K562 (cell line): ENCODE measurements around the gene SNIP1. TPM values are rescaled to one million over a fixed set of nuclear protein-coding genes. Genes with fewer than 3 reads are reported as not detected.

Source experiments
- ATF4 ChIP-seq: fragments of 450-650 bp; formaldehyde crosslinking; IDR thresholded peaks from 2 replicates; pipeline ENCODE4 v1.4.0; 2022; ENCODE audit warnings: mild to moderate bottlenecking, moderate library complexity
- E2F4 ChIP-seq: sonication (generic); formaldehyde crosslinking; IDR thresholded peaks from 2 replicates; pipeline ENCODE4 v1.8.0; 2022; ENCODE audit warnings: mild to moderate bottlenecking, low read depth, missing genetic modification reagents
- GATA2 ChIP-seq: sonication (generic); formaldehyde crosslinking; IDR thresholded peaks from 2 replicates; pipeline ENCODE4 v1.4.0; 2020; ENCODE audit warnings: mild to moderate bottlenecking, missing genetic modification reagents
- GATAD2B ChIP-seq: fragments of 450-650 bp; IDR thresholded peaks from 2 replicates; pipeline ENCODE4 v1.6.1; 2017; ENCODE audit warnings: mild to moderate bottlenecking, borderline replicate concordance
- HDGF ChIP-seq: fragments of 450-650 bp; IDR thresholded peaks from 2 replicates; pipeline ENCODE4 v1.6.1; 2016
- POLR2G ChIP-seq: fragments of 200-400 bp; formaldehyde crosslinking; IDR thresholded peaks from 2 replicates; pipeline ENCODE4 v1.6.1; 2017; ENCODE audit warnings: low read depth, mild to moderate bottlenecking, antibody characterized with exemption, low read length, moderate library complexity
- PURB ChIP-seq: sonication (generic); formaldehyde crosslinking; IDR thresholded peaks from 2 replicates; pipeline ENCODE4 v1.9.0; 2021; ENCODE audit warnings: low read depth, mild to moderate bottlenecking, missing genetic modification reagents
- SUPT5H ChIP-seq: fragments of 450-650 bp; IDR thresholded peaks from 2 replicates; pipeline ENCODE4 v1.6.1; 2016
- TCF7 ChIP-seq: sonication (generic); IDR thresholded peaks from 2 replicates; pipeline ENCODE4 v1.6.1; 2016; ENCODE audit warnings: antibody characterized with exemption, borderline replicate concordance
- ZNF586 ChIP-seq: fragments of 450-650 bp; formaldehyde crosslinking; conservative IDR thresholded peaks from 2 replicates; pipeline ENCODE4 v1.4.0; 2020; ENCODE audit warnings: mild to moderate bottlenecking, moderate library complexity
- polyA plus RNA-seq, 8 experiments: library from polyadenylated mRNA; depleted of rRNA in 4 of 8; stranded (reverse) in 5 of 8; unstranded in 3 of 8; fragments of >200 nt; fragmentation: Nextera tagmentation in 2 of 8; fragmentation: Illumina TruSeq in 1 of 8; extraction: Ambion mirVana in 2 of 8; extraction: Trizol in 1 of 8; gene quantifications; 2 replicates each; pipeline versions ENCODE4 v1.2.1 to v1.2.3, GENCODE V29; 2011 to 2014; ENCODE audit warnings: inconsistent platforms in 1 of 8, missing spikeins in 1 of 8
- total RNA-seq, 7 experiments: library from RNA; depleted of rRNA in 6 of 7; stranded (reverse); fragments of >200 nt in 6 of 7; fragmentation: Illumina TruSeq in 2 of 7; extraction: Trizol in 2 of 7; gene quantifications; 2 replicates each; pipeline versions ENCODE4 v1.2.1 to v1.2.3, GENCODE V29; 2011 to 2021; ENCODE audit warnings: low replicate concordance in 1 of 7
- TF ChIP-seq, protein P1 (sequence below): fragments of 200-600 bp; sonication (generic); IDR thresholded peaks from one replicate; pipeline ENCODE4 v1.6.1; 2012; ENCODE audit warnings: mild to moderate bottlenecking, low read depth, low read length, inconsistent platforms
- TF ChIP-seq, protein P2 (sequence below): fragments of 250-450 bp; sonication (Bioruptor Pico); IDR thresholded peaks from 2 replicates; pipeline ENCODE4 v1.5.0; 2021; ENCODE audit warnings: mild to moderate bottlenecking, moderate library complexity

Gene SNIP1
- total and polyA plus RNA-seq, 9 of the 15 experiments (the other 6 are each of a cell fraction or from before 2014, with no cell fraction given): 2.9 to 25.9 (median 14.6) TPM

- TF ChIP-seq ATF4 (CRISPR knock-in tag) (no peak), HDGF (no peak), GATA2 (CRISPR knock-in tag) (no peak), E2F4 (no peak), ZNF586 (CRISPR knock-in tag) (no peak), GATAD2B (no peak), TCF7 (no peak), PURB (CRISPR knock-in tag) (no peak), SUPT5H (no peak), POLR2G (no peak)
- TF ChIP-seq, protein P1, sequence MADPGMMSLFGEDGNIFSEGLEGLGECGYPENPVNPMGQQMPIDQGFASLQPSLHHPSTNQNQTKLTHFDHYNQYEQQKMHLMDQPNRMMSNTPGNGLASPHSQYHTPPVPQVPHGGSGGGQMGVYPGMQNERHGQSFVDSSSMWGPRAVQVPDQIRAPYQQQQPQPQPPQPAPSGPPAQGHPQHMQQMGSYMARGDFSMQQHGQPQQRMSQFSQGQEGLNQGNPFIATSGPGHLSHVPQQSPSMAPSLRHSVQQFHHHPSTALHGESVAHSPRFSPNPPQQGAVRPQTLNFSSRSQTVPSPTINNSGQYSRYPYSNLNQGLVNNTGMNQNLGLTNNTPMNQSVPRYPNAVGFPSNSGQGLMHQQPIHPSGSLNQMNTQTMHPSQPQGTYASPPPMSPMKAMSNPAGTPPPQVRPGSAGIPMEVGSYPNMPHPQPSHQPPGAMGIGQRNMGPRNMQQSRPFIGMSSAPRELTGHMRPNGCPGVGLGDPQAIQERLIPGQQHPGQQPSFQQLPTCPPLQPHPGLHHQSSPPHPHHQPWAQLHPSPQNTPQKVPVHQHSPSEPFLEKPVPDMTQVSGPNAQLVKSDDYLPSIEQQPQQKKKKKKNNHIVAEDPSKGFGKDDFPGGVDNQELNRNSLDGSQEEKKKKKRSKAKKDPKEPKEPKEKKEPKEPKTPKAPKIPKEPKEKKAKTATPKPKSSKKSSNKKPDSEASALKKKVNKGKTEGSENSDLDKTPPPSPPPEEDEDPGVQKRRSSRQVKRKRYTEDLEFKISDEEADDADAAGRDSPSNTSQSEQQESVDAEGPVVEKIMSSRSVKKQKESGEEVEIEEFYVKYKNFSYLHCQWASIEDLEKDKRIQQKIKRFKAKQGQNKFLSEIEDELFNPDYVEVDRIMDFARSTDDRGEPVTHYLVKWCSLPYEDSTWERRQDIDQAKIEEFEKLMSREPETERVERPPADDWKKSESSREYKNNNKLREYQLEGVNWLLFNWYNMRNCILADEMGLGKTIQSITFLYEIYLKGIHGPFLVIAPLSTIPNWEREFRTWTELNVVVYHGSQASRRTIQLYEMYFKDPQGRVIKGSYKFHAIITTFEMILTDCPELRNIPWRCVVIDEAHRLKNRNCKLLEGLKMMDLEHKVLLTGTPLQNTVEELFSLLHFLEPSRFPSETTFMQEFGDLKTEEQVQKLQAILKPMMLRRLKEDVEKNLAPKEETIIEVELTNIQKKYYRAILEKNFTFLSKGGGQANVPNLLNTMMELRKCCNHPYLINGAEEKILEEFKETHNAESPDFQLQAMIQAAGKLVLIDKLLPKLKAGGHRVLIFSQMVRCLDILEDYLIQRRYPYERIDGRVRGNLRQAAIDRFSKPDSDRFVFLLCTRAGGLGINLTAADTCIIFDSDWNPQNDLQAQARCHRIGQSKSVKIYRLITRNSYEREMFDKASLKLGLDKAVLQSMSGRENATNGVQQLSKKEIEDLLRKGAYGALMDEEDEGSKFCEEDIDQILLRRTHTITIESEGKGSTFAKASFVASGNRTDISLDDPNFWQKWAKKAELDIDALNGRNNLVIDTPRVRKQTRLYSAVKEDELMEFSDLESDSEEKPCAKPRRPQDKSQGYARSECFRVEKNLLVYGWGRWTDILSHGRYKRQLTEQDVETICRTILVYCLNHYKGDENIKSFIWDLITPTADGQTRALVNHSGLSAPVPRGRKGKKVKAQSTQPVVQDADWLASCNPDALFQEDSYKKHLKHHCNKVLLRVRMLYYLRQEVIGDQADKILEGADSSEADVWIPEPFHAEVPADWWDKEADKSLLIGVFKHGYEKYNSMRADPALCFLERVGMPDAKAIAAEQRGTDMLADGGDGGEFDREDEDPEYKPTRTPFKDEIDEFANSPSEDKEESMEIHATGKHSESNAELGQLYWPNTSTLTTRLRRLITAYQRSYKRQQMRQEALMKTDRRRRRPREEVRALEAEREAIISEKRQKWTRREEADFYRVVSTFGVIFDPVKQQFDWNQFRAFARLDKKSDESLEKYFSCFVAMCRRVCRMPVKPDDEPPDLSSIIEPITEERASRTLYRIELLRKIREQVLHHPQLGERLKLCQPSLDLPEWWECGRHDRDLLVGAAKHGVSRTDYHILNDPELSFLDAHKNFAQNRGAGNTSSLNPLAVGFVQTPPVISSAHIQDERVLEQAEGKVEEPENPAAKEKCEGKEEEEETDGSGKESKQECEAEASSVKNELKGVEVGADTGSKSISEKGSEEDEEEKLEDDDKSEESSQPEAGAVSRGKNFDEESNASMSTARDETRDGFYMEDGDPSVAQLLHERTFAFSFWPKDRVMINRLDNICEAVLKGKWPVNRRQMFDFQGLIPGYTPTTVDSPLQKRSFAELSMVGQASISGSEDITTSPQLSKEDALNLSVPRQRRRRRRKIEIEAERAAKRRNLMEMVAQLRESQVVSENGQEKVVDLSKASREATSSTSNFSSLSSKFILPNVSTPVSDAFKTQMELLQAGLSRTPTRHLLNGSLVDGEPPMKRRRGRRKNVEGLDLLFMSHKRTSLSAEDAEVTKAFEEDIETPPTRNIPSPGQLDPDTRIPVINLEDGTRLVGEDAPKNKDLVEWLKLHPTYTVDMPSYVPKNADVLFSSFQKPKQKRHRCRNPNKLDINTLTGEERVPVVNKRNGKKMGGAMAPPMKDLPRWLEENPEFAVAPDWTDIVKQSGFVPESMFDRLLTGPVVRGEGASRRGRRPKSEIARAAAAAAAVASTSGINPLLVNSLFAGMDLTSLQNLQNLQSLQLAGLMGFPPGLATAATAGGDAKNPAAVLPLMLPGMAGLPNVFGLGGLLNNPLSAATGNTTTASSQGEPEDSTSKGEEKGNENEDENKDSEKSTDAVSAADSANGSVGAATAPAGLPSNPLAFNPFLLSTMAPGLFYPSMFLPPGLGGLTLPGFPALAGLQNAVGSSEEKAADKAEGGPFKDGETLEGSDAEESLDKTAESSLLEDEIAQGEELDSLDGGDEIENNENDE: no peak
- TF ChIP-seq, protein P2, sequence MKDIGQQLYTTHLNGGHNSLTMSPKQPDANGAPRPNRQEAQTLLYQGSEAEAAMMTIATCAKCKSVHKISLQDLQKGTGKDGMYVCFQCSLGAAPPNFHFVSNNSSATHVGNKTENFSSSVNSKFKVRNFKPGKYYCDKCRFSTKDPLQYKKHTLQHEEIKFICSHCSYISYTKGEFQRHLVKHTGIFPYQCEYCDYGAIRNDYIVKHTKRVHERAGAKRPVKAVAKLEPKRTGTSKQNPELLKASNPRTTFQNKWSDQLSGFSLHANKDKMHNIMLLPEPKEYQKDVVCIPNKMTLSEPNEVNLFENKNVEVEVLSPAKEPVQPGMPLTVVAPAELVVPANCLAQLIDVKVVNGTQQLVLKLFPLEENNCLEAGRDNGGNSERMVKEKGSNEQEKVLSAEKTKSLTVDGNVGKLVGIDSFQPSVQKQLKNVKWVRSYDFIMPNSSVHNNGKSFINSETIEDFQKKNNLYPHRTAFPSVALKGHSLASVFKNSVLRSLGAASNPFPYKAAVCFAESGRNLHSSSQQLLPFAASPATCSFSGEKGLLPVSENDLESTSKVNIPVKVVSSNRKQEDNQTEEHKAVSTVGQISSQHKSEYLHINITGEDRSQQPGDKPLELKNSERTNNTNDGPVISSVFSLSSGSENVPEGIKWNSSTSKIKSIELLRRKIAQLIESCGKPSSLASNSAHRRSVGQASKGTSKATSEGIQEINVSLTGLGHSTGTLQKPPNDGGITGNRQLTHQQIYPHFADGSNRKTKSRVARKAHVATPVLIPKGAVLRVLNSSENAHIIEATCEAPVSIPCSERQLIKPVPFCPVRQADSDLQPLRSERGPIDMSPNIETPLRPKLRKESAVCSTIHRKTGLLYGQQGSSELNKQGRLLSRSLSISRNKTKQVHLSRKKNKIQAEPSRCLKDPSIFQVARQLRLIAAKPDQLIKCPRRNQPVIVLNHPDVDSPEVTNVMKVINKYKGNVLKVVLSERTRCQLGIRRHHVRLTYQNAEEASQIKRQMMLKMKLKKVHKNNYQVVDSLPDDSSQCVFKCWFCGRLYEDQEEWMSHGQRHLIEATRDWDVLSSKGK (CRISPR knock-in tag): no peak
Measured at GRCh38 chr1:37513795-37514349, 40.2 kb downstream of the SNIP1 start (continued).
